HEK293 (cell line): ENCODE data around the gene NNT.

ENCODE experiments used
- BCL6B ChIP-seq: fragments of 450-650 bp; formaldehyde crosslinking; IDR thresholded peaks from 2 replicates; pipeline ENCODE4 v1.5.1; 2017; ENCODE audit warnings: missing biosample characterization, missing genetic modification characterization
- KLF16 ChIP-seq: fragments of 450-650 bp; formaldehyde crosslinking; IDR thresholded peaks from 2 replicates; pipeline ENCODE4 v1.5.1; 2017; ENCODE audit warnings: missing biosample characterization, missing genetic modification characterization
- PATZ1 ChIP-seq: fragments of 450-650 bp; formaldehyde crosslinking; IDR thresholded peaks from 2 replicates; pipeline ENCODE4 v1.5.1; 2016; ENCODE audit warnings: missing biosample characterization, missing genetic modification characterization
- PRDM6 ChIP-seq: fragments of 450-650 bp; formaldehyde crosslinking; IDR thresholded peaks from 2 replicates; pipeline ENCODE4 v1.5.1; 2017; ENCODE audit warnings: missing biosample characterization, missing genetic modification characterization
- REST ChIP-seq: fragments of 450-650 bp; formaldehyde crosslinking; IDR thresholded peaks from 2 replicates; pipeline ENCODE4 v1.5.1; 2016; ENCODE audit warnings: missing biosample characterization, missing genetic modification characterization
- SALL2 ChIP-seq: fragments of 450-650 bp; formaldehyde crosslinking; IDR thresholded peaks from 2 replicates; pipeline ENCODE4 v1.5.0; 2017; ENCODE audit warnings: missing biosample characterization, mild to moderate bottlenecking, missing genetic modification characterization, borderline replicate concordance
- SP2 ChIP-seq: fragments of 450-650 bp; formaldehyde crosslinking; IDR thresholded peaks from 2 replicates; pipeline ENCODE4 v1.5.1; 2016; ENCODE audit warnings: missing biosample characterization, missing genetic modification characterization
- TRIM28 ChIP-seq: IDR thresholded peaks from 2 replicates; pipeline ENCODE4 v1.6.1; 2011; ENCODE audit warnings: low read length, control low read depth, borderline replicate concordance
- TSHZ1 ChIP-seq: fragments of 450-650 bp; formaldehyde crosslinking; IDR thresholded peaks from 2 replicates; pipeline ENCODE4 v1.5.1; 2016; ENCODE audit warnings: missing biosample characterization, missing genetic modification characterization, borderline replicate concordance
- YY1 ChIP-seq: fragments of 450-650 bp; formaldehyde crosslinking; IDR thresholded peaks from 2 replicates; pipeline ENCODE4 v1.5.1; 2018; ENCODE audit warnings: missing biosample characterization, missing genetic modification characterization
- ZEB2 ChIP-seq: fragments of 450-650 bp; formaldehyde crosslinking; IDR thresholded peaks from 2 replicates; pipeline ENCODE4 v1.5.1; 2016; ENCODE audit warnings: missing biosample characterization, missing genetic modification characterization
- ZNF155 ChIP-seq: fragments of 450-650 bp; formaldehyde crosslinking; IDR thresholded peaks from 2 replicates; pipeline ENCODE4 v1.5.1; 2016; ENCODE audit warnings: missing biosample characterization, missing genetic modification characterization
- ZNF184 ChIP-seq: fragments of 450-650 bp; IDR thresholded peaks from 2 replicates; pipeline ENCODE4 v1.5.1; 2018; ENCODE audit warnings: missing biosample characterization, mild to moderate bottlenecking, missing genetic modification characterization
- ZNF292 ChIP-seq: fragments of 450-650 bp; formaldehyde crosslinking; IDR thresholded peaks from 2 replicates; pipeline ENCODE4 v1.5.1; 2016; ENCODE audit warnings: low read depth, missing biosample characterization, missing genetic modification characterization, borderline replicate concordance
- ZNF398 ChIP-seq: fragments of 450-650 bp; formaldehyde crosslinking; IDR thresholded peaks from 2 replicates; pipeline ENCODE4 v1.5.1; 2017; ENCODE audit warnings: missing biosample characterization, missing genetic modification characterization
- ZNF433 ChIP-seq: fragments of 450-650 bp; formaldehyde crosslinking; IDR thresholded peaks from 2 replicates; pipeline ENCODE4 v1.5.1; 2016; ENCODE audit warnings: missing biosample characterization, missing genetic modification characterization, low read depth
- ZNF513 ChIP-seq: fragments of 450-650 bp; IDR thresholded peaks from 2 replicates; pipeline ENCODE4 v1.5.1; 2018; ENCODE audit warnings: missing biosample characterization, missing genetic modification characterization
- ZNF544 ChIP-seq: fragments of 450-650 bp; formaldehyde crosslinking; IDR thresholded peaks from 2 replicates; pipeline ENCODE4 v1.5.0; 2017; ENCODE audit warnings: missing biosample characterization, missing genetic modification characterization
- ZNF549 ChIP-seq: fragments of 450-650 bp; IDR thresholded peaks from 2 replicates; pipeline ENCODE4 v1.5.1; 2018; ENCODE audit warnings: missing biosample characterization, missing genetic modification characterization, mild to moderate bottlenecking, inconsistent platforms, moderate library complexity
- ZNF580 ChIP-seq: fragments of 450-650 bp; formaldehyde crosslinking; IDR thresholded peaks from 2 replicates; pipeline ENCODE4 v1.5.1; 2016; ENCODE audit warnings: missing biosample characterization, missing genetic modification characterization
- ZNF621 ChIP-seq: fragments of 450-650 bp; formaldehyde crosslinking; IDR thresholded peaks from 2 replicates; pipeline ENCODE4 v1.5.1; 2017; ENCODE audit warnings: missing biosample characterization, missing genetic modification characterization
- ZXDB ChIP-seq: fragments of 450-650 bp; formaldehyde crosslinking; IDR thresholded peaks from 2 replicates; pipeline ENCODE4 v1.5.1; 2016; ENCODE audit warnings: missing biosample characterization, missing genetic modification characterization

NNT gene

GRCh38 chr5:43602461-43603343 is at the start of gene NNT (continued):
- TF ChIP-seq ZNF549 (tag by site-specific recombination) (no peak), PATZ1 (tag by site-specific recombination) (peak; percentile 95), ZEB2 (peak; percentile 46; the same call in 1 of the 2 replicates), BCL6B (tag by site-specific recombination) (no peak), REST (tag by site-specific recombination) (no peak; the same call in 1 of the 2 replicates), ZNF184 (tag by site-specific recombination) (no peak), SP2 (peak; percentile 64), ZNF398 (peak; percentile 84), ZNF292 (tag by site-specific recombination) (no peak), PRDM6 (tag by site-specific recombination) (no peak), TRIM28 (no peak), SALL2 (tag by site-specific recombination) (no peak), ZNF155 (tag by site-specific recombination) (no peak), ZNF513 (no peak), YY1 (tag by site-specific recombination) (no peak), ZNF433 (tag by site-specific recombination) (no peak), ZXDB (tag by site-specific recombination) (peak; percentile 76; the same call in 1 of the 2 replicates), ZNF544 (tag by site-specific recombination) (no peak), ZNF621 (tag by site-specific recombination) (no peak), KLF16 (tag by site-specific recombination) (peak; percentile 30; the same call in 1 of the 2 replicates), ZNF580 (tag by site-specific recombination) (peak; percentile 46; the same call in 1 of the 2 replicates), TSHZ1 (tag by site-specific recombination) (peak; percentile 43; the same call in 1 of the 2 replicates)
